WERI-Rb-1 (cell line): ENCODE measurements around the gene GARIN1A.

Experiments
- DNase-seq: peaks from one replicate; pipeline ENCODE4 v3.0.0-alpha.2; 2020
- H3K27ac ChIP-seq: fragments of 250-450 bp; sonication (Bioruptor Pico); 2 replicates; pipeline ENCODE4 v1.5.1; 2020; ENCODE audit warnings: mild to moderate bottlenecking, moderate library complexity
- H3K27me3 ChIP-seq: fragments of 250-450 bp; sonication (Bioruptor Pico); 2 replicates; pipeline ENCODE4 v1.5.1; 2021; ENCODE audit warnings: mild to moderate bottlenecking, low read depth, moderate library complexity; ENCODE audit not compliant: insufficient read depth, severe bottlenecking
- H3K36me3 ChIP-seq: fragments of 250-450 bp; sonication (Bioruptor Pico); 2 replicates; pipeline ENCODE4 v1.5.1; 2020; ENCODE audit warnings: mild to moderate bottlenecking, moderate library complexity
- H3K4me3 ChIP-seq: 2 replicates; pipeline ENCODE4 v1.5.1; 2011; ENCODE audit warnings: low read depth, mild to moderate bottlenecking, control low read depth, low read length
- H3K9me3 ChIP-seq: fragments of 250-450 bp; sonication (Bioruptor Pico); 2 replicates; pipeline ENCODE4 v1.5.1; 2021; ENCODE audit warnings: mild to moderate bottlenecking, moderate library complexity; ENCODE audit not compliant: severe bottlenecking
- CTCF ChIP-seq: IDR thresholded peaks from 2 replicates; pipeline ENCODE4 v1.5.1; 2011; ENCODE audit warnings: low read depth, mild to moderate bottlenecking, control low read depth, inconsistent platforms, low read length

The GARIN1A gene

GRCh38 chr7:128713794-128714193, 41.7 kb downstream of the GARIN1A start:
- Histone ChIP-seq H3K36me3 (no peaks in the 10 kb centered on the region), H3K9me3 (no peaks in the 10 kb centered on the region), H3K27ac (no peak overlapping the region), H3K27me3 (no peaks in the 10 kb centered on the region), H3K4me3 (no peak overlapping the region)
- DNase-seq: no peak
- no peak for TF ChIP-seq CTCF

GRCh38 chr7:128714701-128715495, 42.8 kb downstream of the GARIN1A start:
- no peak overlapping the region for H3K27ac ChIP-seq
- no peak overlapping the region for H3K4me3 ChIP-seq
- no peaks in the 10 kb centered on the region for H3K9me3 ChIP-seq
- TF ChIP-seq CTCF: no peak
- no peaks in the 10 kb centered on the region for H3K36me3 ChIP-seq
- H3K27me3 ChIP-seq: no peaks in the 10 kb centered on the region
- no peak for DNase-seq

- no peak for TF ChIP-seq CTCF
- Histone ChIP-seq H3K27me3 (no peaks in the 10 kb centered on the region), H3K9me3 (no peaks in the 10 kb centered on the region), H3K36me3 (no peaks in the 10 kb centered on the region), H3K27ac (no peak overlapping the region), H3K4me3 (no peak overlapping the region)
- DNase-seq: no peak
These were observed 47.0 kb downstream of the GARIN1A start for GRCh38 chr7:128718967-128719642.

GRCh38 chr7:128721376-128721775, 49.3 kb downstream of the GARIN1A start:
- no peak for TF ChIP-seq CTCF
- no peak for DNase-seq
- no peak overlapping the region for H3K4me3 ChIP-seq
- H3K27ac ChIP-seq: no peak overlapping the region
- H3K36me3 ChIP-seq: no peaks in the 10 kb centered on the region
- no peaks in the 10 kb centered on the region for H3K9me3 ChIP-seq
- H3K27me3 ChIP-seq: no peaks in the 10 kb centered on the region
